Heart left ventricle (tissue), 16 donors: ENCODE results near the gene VTI1A. TPM values are rescaled to one million over a fixed set of nuclear protein-coding genes. Genes with fewer than 3 reads are reported as not detected.

Experiments used
- ATAC-seq, 4 donors: fragments of 200-7000 bp; cut with Tn5 transposase; one replicate each; pipeline ENCODE4 v1.9.1; 2020 to 2022; ENCODE audit warnings: moderate library complexity in 4 of 4, mild to moderate bottlenecking in 3 of 4, moderate number of reproducible peaks in 1 of 4
- DNase-seq, 5 donors: peaks; one replicate each; pipeline ENCODE4 v3.0.0-alpha.2; 2020
- H3K27ac ChIP-seq, 12 donors: fragments of 200-600 bp; sonication (generic) in 4 of 12; one replicate each; pipeline versions ENCODE4 v1.5.0 to v1.8.0; 2016 to 2022; ENCODE audit warnings: mild to moderate bottlenecking in 2 of 12
- H3K27me3 ChIP-seq, 9 donors: fragments of 200-600 bp; sonication (generic) in 2 of 9; one replicate each; pipeline versions ENCODE4 v1.5.1 to v1.8.0; 2016 to 2022; ENCODE audit warnings: mild to moderate bottlenecking in 3 of 9
- H3K36me3 ChIP-seq, 9 donors: fragments of 200-600 bp; sonication (generic) in 2 of 9; one replicate each; pipeline versions ENCODE4 v1.5.0 to v1.8.0; 2018 to 2022; ENCODE audit warnings: mild to moderate bottlenecking in 2 of 9
- H3K4me1 ChIP-seq, 12 donors: fragments of 200-600 bp; sonication (generic) in 4 of 12; one replicate each; pipeline versions ENCODE4 v1.5.0 to v1.8.0; 2016 to 2022; ENCODE audit warnings: mild to moderate bottlenecking in 3 of 12
- H3K4me3 ChIP-seq, 12 donors: fragments of 200-600 bp; sonication (generic) in 4 of 12; one replicate each; pipeline versions ENCODE4 v1.5.0 to v1.8.0; 2017 to 2022; ENCODE audit warnings: mild to moderate bottlenecking in 9 of 12, moderate library complexity in 4 of 12
- H3K9me3 ChIP-seq, 12 donors: fragments of 200-600 bp; sonication (generic) in 4 of 12; one replicate each; pipeline versions ENCODE4 v1.5.0 to v1.8.0; 2016 to 2022; ENCODE audit warnings: mild to moderate bottlenecking in 1 of 12
- CTCF ChIP-seq, 12 donors: fragments of 200-600 bp; sonication (generic) in 4 of 12; IDR thresholded peaks; one replicate each; pipeline versions ENCODE4 v1.5.0 to v1.8.0; 2018 to 2022; ENCODE audit warnings: antibody characterized with exemption in 12 of 12, mild to moderate bottlenecking in 5 of 12
- POLR2A ChIP-seq, 2 donors: fragments of 450-650 bp; IDR thresholded peaks; one replicate each; pipeline ENCODE4 v1.6.1; 2017; ENCODE audit warnings: antibody characterized with exemption in 2 of 2, mild to moderate bottlenecking in 2 of 2, moderate library complexity in 2 of 2
- WGBS, 4 donors: extraction: QIAGEN DNeasy Blood & Tissue Kit in 2 of 4; methylation state at CpG; one replicate each; pipeline versions ENCODE4 v1.1.5 to v1.1.7; 2013 to 2018; 5-methylcytosine and 5-hydroxymethylcytosine counted together
- intact Hi-C, 10 donors: fragments of 100-400 bp; cut with DNase I; formaldehyde crosslinking; loops; one replicate each; pipeline versions ENCODE4 v1.11.1 to v1.14.2; 2022
- polyA plus RNA-seq, 2 donors: library from polyadenylated mRNA; stranded (reverse); fragments of 200-250 nt; gene quantifications; one replicate each; pipeline ENCODE4 v1.2.3, GENCODE V29; 2013
- total RNA-seq, 9 donors: library from RNA; depleted of rRNA in 2 of 9; stranded (reverse); fragments of >200 nt in 2 of 9; fragmentation: NEBNext Ultra II Directional in 3 of 9; extraction: Animal tissue kit (Norgen Biotek cat#: 25700) in 3 of 9; gene quantifications; one replicate each; pipeline versions ENCODE4 v1.1.0 to v1.2.4, GENCODE V29; 2016 to 2023
- donor health status: ischemic (EF 13 %, LVEDD 7.1; RV severe dilation, severe dysfunction).
- donor health status: healthy with polysubstance abuse.
- donor health status: DM: no; HTN: yes; CAD: no.
- donor health status: DM: no; HTN: no; CAD: no.
- donor health status: ischemic (EF 25% LVEDD 6.9; RV normal size, moderate dysfunction).
- donor health status: ischemic (EF 25% LVEDD 5.7; RV mildly dilated, moderate dysfunction).
- donor health status: healthy.
- donor health status: DM: yes; HTN: yes; CAD: no.
- donor health status: ischemic (EF 35%, LVEDD 5.7; RV mildly dilated, moderate dysfunction).
- donor health status: nonischemic (EF 11% LVEDD 7.7; RV severe dilation, severe dysfunction).
- donor health status: DM: yes; HTN: yes; CAD: no.
- donor health status: PGD.
- donor health status: ischemic (EF 29% LVEDD 5.4; RV normal size, mild dysfunction).
- donor health status: nonischemic (EF 23%, LVEDD 6.1; RV moderate dilation, normal function).

VTI1A gene
- total and polyA plus RNA-seq, 11 donors: 6.0 to 33.1 (median 23.2) TPM

GRCh38 chr10:112616647-112617046 is 169.6 kb downstream of the VTI1A start:
- Histone ChIP-seq H3K27me3 (no peaks in the 10 kb centered on the region), H3K4me1 (peaks cover 0 to 3% (median 0%) of the 10 kb centered on the region in 12 donors), H3K27ac (no peak overlapping the region), H3K9me3 (peaks cover 0 to 26% (median 13%) of the 10 kb centered on the region in 12 donors), H3K36me3 (no peaks in the 10 kb centered on the region), H3K4me3 (no peak overlapping the region)
- ATAC-seq: no peak
- no peak for TF ChIP-seq POLR2A (IDR thresholded peaks at IDR 0.05)
- TF ChIP-seq CTCF (IDR thresholded peaks at IDR 0.05): no peak
- intact Hi-C loops: no loop called here
- DNase-seq: no peak

- TF ChIP-seq CTCF (IDR thresholded peaks at IDR 0.05) (no peak), POLR2A (IDR thresholded peaks at IDR 0.05) (no peak)
- intact Hi-C loops: no loop called here
- ATAC-seq: no peak
These were observed 171.8 kb downstream of the VTI1A start for GRCh38 chr10:112618814-112619213.

GRCh38 chr10:112619556-112619955 is 172.5 kb downstream of the VTI1A start:
- no peaks in the 10 kb centered on the region for H3K36me3 ChIP-seq
- intact Hi-C loops: no loop called here
- no peak for TF ChIP-seq CTCF (IDR thresholded peaks at IDR 0.05)
- TF ChIP-seq POLR2A (IDR thresholded peaks at IDR 0.05): no peak
- H3K4me1 ChIP-seq: peaks cover 0 to 13% (median 0%) of the 10 kb centered on the region in 12 donors
- H3K27ac ChIP-seq: no peak overlapping the region
- no peaks in the 10 kb centered on the region for H3K27me3 ChIP-seq
- no peak overlapping the region for H3K4me3 ChIP-seq
- peaks cover 0 to 26% (median 13%) of the 10 kb centered on the region in 12 donors for H3K9me3 ChIP-seq
- ATAC-seq: no peak
- DNase-seq: no peak
- WGBS, 4 donors: 42 to 57% (median 54%) methylated on average over 4 of the region's 4 CpGs

More at GRCh38 chr10:112618814-112619213, 171.8 kb downstream of the VTI1A start:
- no peaks in the 10 kb centered on the region for H3K36me3 ChIP-seq
- H3K27me3 ChIP-seq: no peaks in the 10 kb centered on the region
- H3K4me1 ChIP-seq: peaks cover 0 to 7% (median 0%) of the 10 kb centered on the region in 12 donors
- no peak for DNase-seq
- no peak overlapping the region for H3K27ac ChIP-seq
- H3K9me3 ChIP-seq: peaks cover 0 to 26% (median 13%) of the 10 kb centered on the region in 12 donors
- 92 to 98% (median 95%) methylated on average over 3 of the region's 3 CpGs for whole genome bisulfite sequencing, 4 donors
- no peak overlapping the region for H3K4me3 ChIP-seq

GRCh38 chr10:112622786-112623185 is 175.8 kb downstream of the VTI1A start:
- no peak for DNase-seq
- H3K4me3 ChIP-seq: no peak overlapping the region
- no peaks in the 10 kb centered on the region for H3K9me3 ChIP-seq
- 86 to 90% (median 89%) methylated on average over 2 of the region's 2 CpGs for WGBS, 4 donors
- no peak for ATAC-seq
- no peak for TF ChIP-seq CTCF (IDR thresholded peaks at IDR 0.05)
- TF ChIP-seq POLR2A (IDR thresholded peaks at IDR 0.05): no peak
- H3K36me3 ChIP-seq: no peaks in the 10 kb centered on the region
- peaks cover 0 to 14% (median 0%) of the 10 kb centered on the region in 12 donors for H3K4me1 ChIP-seq
- no peak overlapping the region for H3K27ac ChIP-seq
- H3K27me3 ChIP-seq: no peaks in the 10 kb centered on the region
- intact Hi-C loops: no loop called here
